Right hindlimb (tissue), 1 donor: ENCODE data around the gene NEDD9.

Experiments
- DNase-seq: peaks from one replicate; pipeline ENCODE4 v3.0.0-alpha.2; 2018

Gene NEDD9

DNA sequence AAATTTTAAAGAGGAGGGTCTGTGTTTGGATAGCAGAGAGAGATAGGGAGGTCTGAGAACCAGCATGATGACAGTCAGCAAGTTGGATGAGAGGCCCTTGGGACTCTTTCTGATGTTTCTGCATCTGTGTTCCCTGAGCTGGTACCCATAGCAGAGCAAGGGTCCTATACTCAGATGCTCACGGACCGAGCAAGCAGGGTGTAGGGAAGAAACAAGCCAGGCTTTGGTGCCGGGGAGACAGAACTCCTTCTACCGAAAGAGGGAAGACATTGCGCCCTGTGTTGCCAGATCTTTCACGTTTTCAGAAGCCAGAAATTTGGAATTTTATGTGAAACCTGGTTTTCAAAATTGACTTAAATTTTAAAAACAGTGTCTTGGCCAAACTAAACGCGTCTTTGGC, 34.6 kb downstream of the NEDD9 start:
- no peak for DNase-seq

DNA sequence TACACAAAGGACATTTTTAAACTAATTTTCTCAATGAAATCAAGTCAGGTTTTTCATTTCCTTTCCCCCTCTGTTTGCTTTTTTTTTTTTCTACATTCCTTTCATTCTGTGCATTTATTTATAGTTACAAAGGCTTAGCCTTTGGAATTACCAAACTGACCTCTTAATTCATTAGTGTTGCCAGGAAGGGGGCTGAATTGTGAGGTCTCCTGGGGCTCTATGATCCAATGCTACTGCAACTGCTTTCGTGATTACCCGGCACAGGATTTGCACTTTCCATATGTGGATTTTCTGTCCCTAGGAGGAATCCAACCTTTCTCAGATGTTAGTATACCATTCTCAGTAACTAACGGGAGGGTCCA, 35.3 kb downstream of the NEDD9 start:
- DNase-seq: no peak

DNA sequence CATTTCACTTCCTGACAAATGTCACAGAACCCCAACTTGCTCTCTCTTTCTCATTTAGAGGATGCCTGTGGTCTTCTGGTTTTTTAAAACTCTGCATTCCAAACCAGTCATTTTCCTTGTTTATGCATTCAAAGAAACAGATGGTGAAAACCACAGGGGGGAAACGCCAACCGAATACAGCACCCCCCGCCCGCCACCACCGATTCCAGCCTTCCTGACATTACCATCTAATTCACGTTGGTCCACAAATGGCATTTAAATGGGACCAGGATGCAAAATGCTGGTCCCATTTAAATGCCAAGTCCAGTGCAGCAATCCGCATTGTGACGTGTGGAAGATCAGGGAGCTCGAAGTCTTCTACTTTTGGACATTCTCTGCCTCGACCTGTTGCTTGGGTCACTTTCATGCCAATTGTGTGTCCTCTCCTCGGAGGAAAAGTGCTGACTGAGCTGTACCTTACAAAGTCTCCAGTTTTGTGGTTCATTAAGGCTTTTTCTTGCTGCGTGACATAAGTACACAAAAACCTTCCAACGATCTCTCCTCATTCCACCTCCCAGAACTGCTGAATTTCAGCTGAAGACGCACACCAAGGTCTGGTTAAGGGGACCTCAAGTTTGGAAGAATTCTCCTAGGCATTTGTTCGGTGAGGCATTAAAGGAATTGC, 35.8 kb downstream of the NEDD9 start:
- no peak for DNase-seq

DNA sequence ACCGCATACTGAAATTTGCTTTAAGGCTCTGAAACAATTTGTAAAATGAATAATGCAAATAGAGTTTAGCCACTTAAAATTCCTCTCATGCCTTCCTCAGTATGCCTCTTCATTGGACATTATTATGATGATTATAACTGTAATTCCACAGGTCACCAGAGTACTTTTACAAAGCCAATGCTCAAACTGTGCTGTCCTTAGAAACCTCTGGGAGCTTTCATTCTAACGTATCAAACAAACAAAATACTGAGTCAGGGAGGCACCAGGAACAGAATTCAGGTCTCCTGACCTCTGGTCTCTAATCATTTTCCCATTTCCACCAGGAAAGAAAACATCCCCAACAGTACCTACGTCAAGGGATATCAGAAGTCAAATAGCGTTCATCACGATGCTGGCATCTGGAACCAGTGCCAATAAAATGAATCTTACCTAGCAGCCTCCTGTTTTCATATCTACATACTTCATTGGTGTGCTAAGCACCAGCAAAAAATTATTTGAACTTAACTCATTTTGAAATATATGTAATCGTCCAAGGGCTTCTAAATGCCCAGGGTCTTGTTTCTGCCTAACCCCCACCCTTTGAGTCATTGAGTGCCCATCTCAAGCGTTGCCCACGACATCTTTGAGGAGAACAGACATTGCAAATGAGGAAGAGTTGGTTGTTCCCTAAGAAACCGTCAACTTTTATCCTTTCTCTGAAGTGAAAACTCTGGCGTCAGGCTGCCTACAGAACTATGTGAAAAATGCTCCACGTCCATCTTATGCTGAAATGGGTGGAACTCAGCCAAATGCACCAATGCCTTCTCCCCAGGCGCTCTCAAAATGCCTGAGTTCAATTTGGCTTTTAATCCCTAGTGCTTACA, 37.9 kb downstream of the NEDD9 start:
- no peak for DNase-seq

DNA sequence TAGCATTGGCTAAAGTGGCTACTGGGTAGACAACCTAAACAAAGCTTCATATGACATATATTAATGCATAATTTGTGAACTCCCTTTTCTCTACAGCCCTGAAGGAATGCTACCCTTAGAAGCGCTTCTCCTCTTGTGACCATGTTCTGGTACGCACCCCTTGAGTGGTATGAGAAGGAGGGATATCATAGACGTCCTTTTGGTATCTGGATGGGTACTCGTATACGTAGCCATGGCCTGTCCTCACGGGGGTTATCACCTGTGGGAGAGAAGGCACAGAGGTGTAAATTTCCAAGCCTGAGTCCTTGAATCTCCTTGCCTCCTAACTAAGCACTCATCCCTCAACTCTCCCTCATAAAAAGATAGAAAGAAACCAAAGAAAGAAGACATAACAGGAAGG, 39.0 kb downstream of the NEDD9 start:
- DNase-seq: no peak

DNA sequence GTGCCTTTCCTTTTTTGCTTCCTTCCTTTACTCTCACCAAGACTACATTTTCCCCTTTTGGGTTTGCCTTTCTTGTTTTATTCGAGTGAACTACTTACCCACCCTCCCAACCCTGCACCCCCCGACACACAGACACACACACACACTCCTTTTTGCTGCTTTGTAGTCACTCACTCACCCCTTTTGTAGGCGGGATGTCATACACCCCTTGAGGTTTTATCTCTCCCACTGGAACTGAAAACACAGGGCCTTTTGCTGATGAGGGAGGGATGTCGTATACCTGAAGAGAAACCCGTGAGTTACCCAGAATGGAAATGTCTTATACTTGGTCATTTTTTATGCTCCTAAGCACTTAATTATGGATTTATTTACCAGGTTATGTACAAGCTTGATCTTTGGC, 40.3 kb downstream of the NEDD9 start:
- DNase-seq: no peak

DNA sequence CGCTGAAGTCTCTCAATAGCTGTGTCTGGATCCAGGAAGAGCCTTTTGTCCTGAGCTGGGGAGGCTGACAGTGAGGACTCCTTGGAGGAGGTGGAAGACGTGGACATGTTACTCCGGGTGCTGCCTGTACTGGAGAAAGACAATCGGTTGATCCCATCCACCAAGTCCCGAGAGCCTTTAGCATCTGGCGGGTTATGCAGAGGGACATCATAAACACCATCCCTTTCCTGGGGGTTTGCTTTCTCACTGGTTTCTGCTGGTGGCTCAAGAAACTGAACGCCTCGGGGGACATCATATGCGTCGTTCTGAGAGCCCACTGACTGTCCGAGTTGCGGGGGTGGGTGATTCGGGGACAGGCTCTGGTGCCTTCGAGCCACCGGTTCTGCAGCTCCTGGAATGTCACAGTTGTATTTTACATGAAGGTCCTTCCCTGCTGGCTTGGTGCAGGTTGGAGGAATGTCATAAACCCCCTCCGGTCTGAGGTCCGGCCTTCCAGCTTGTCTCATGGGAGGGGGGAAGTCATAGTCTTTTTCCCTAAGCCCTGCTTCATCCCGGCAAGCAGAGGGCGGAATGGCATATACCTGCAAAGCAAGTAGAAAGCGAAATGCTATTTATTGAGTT, 41.7 kb downstream of the NEDD9 start:
- no peak for DNase-seq

DNA sequence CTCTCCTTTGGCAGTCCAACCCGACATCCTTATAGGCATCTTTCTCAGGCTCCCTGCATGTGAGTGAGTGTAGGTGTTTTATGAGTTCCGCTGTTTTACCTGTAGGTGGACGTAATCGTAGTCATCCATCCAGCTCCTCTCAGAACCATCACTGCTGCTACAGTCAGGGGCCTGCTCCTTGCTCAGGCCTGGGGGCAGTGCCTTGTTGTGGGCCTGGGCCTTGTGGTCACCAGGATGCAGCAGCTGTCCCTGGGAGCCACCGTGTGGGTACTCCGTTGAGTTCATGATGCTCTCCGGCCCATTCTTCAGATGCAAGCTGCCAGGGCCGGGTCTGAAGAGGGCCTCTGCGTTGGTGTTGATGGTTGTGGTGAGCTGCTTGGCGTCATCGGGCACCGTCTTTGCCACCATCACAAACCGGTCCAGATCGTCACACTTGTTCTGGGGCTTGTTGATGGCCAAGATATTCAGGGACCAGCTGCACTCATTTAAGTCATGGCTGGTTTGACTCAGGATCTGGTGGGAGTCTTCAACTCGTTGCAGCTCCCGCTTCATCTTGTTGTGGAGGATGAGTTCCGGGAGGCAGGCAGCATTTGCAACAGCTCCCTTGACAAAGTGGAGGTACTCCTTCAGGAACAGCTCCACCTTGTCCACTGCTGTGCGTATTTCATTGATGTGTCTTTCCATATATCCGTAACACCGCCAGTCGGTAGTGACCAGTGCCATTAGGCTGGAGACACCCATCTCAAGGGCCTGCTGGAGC, 42.4 kb downstream of the NEDD9 start:
- no peak for DNase-seq

DNA sequence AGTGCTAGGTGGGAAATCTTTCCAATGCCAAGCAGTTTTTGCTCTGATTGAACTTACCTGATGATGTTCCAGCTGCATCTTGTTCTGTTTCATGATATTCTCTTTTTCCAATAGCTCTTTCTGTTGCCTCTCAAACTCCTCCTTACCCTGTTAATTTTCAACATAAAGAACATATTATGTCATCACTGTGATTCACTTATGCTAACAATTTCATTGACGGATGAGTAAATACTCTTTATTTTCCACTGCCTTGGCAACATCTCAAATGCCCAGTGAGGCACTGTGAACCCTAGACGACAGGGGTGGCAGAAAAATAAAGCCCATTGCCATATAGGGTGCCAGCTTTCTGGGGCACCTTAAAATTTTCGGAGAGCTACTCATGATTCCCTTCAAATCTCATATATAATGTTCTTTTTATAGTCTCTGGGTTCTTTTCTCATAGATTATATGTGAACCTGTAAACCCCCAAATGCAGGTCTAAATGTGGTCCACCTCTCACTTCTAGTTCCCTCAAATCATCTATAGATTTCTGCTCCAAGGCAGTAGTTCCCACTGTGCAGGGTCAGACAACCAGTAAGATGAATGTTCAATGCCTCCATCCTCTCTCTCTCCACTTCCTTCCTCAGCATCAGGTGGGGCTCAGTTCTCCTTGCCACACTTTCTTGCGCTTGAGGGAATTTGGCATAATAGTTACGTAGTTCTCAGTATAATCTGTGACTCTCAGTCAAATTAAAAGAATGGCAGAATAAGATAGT, 44.1 kb downstream of the NEDD9 start:
- no peak for DNase-seq

DNA sequence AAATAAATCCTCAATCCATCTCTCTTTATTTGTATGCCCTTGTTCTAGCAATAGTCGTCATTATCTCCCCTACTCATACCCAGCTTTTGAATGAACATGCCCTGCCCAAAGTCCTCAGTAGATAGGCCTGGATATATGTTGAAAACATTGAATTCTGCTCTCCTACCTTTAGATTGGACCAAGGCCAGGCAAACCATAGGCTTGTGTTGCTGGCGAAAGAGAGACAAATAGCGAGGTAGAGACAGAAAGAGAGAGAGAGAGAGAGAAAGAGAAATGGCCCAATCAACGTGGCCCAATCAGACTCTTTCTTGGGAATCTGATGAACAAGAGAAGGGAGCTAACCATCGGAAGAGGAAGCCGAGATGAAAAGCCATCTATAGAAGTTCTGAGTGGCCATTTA, 45.2 kb downstream of the NEDD9 start:
- DNase-seq: no peak

DNA sequence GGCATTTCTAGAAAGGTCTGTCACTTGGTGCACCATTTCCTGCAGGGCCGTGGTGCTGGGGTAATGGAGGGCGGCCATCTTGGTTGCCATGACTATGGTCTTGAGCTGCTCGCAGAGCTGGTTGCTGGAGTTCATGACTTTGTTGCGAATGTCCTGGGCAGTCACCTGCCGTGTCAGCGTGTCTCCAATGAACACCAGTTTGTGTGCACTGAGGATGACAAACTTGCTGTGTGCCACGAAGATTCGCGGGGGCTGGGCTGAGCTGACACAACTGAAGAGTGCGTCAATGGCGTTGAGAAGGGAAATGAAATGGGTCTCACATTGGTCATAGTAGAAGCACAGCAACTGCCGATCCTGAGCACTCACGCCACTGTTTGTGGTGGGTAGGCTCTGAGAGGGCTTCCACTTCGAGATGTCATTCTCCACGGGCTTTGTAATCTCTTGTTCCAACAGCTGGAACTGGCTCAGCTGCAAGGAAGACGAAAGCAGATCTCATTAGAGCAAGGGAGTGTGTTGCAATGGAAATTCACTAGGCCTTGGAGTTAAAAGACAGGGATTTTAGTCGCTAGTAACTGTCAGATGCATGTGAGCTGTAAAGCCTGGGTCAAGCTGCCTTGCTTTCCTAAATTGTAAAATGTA, 47.1 kb downstream of the NEDD9 start:
- no peak for DNase-seq

DNA sequence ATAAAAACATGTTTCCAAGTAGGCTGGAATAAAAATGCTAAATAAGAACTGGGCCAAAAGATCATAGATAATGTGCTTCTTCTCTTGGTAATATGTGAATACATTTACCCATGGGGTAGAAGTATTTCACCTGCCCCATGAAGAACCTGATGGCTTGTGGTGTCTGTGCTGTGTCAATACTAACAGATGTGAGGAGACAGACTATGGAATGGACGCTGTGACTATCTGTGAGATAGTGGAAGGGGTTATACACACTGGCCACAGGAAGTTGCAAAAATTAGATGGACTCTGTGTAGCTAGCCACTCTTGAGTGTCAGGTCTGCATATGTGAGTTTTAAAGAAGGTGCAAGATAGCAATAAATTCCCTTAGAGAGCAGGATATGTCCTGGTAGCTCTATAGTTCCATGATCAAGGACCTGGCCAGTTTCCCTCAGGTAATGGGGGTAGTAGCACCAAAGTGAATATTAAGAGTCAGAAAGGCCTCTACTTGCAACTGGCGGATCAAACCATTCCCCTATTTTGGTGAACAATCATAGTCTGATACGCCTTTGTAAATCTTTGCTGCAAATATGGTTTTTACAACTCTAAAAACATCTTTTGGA, 48.6 kb downstream of the NEDD9 start:
- no peak for DNase-seq

DNA sequence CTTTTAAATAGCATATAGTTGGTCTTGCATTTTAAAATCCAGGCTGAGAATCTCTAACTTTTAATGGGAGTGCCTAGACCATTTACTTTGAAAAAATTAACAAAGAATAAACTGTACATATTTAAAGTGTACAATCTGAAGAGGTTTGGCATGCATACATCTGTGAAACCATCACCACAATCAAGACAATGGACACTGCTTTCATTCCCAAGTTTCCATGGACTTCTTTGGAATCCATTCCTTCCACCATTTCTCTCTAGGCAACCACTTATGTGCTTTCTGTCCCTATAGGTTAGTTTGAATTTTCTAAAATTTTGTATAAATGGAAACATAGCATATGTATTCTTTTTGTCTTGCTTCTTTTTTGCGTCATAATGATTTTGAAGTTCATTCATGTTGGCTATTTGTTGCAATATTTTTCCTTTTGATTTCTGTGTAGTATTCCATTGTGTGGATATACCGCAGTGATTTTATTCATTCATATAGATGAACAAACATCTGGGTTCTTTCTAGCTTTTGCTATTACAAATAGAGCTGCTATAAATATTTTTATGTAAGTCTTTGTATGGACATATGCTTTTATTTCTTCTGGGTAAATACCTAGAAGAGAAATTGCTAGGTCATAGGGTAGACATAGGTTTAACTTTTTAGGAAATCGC, 50.9 kb downstream of the NEDD9 start:
- no peak for DNase-seq

DNA sequence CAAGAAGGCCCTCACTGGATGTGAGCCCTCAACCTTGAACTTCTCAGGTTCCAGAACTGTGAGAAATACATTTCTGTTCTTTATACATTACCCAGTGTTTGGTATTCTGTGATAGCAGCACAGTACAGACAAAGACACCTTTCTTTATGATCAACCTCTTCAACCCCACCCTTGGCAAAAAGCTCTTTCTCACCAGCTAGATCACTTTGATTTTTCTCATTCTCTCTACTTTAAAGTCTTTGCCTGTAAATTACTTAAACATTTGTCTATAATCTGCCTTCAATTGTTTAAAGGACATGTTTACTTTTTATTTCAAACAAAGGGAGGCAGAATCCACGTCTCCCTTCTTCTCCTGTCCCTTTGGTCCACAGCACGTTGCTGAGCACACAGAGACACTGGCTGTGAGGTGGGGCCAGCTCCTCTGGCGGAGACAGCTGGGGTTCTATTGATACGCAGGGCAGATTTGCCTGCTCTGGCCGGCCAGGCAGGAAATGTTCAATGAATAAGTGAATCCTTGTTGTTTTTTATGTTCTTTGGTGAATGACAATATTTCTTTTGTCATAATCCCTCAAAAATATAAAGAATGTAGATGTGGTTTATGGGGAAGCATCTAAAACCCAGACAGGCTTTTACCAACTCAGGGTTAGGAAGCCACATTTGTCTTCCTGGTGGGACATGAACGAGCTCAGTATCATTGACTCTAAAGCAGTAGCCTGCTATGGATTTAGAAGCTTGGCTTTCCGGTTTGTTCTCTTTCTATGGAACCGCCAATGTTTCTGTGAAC, 52.9 kb downstream of the NEDD9 start:
- no peak for DNase-seq

DNA sequence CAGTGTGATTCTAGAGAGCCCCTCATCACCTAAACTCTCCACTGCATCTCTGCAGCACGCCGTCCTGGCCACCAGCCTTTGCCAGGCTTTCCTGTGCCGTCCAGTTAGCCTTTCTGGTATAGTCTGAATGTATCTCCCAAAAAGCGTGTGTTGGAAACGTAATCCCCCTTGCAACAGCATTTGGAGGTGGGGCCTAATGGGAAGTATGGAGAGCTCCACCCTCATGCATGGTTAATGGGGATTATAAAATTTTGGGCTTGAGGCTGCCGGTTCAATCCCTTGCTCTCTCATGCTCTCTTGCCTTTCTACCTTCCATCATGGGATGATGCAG, 53.4 kb downstream of the NEDD9 start:
- DNase-seq: no peak

DNA sequence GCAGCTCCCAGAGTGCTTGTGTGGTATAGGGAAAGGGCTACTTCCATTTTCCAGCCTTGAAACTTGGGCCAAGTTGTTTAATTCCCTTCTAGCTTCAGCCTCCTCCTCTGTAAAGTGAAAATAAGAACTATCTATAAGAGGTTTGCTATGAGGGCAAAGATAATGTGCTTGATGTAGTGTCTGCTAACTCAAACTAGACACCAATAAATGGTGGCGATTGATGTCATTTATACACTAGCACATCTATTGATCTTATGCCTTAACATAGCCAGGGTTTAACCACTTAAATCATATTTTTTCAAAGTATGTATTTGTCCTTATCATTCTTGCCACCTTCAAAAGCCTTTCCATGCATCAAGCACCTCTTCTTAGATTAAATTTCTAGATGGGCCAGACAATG, 55.2 kb downstream of the NEDD9 start:
- DNase-seq: no peak

DNA sequence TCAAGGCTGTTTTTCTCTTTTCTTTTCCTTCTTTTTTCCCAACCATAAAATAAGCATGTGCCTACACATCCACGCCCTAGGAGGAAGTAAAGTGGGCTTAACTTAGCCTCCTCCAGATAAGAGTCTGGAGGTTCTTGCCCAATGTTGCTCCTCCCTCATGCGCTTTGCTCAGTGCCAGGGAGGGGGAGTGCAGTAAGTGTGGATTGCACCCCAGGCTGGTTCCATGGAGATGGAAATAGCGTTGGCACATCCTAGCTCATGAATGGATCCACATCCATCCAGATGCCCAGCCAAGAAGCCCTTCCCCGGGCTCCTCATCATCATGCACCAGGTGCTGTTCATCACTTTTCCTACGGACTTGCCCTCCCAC, 58.2 kb downstream of the NEDD9 start:
- DNase-seq: no peak

DNA sequence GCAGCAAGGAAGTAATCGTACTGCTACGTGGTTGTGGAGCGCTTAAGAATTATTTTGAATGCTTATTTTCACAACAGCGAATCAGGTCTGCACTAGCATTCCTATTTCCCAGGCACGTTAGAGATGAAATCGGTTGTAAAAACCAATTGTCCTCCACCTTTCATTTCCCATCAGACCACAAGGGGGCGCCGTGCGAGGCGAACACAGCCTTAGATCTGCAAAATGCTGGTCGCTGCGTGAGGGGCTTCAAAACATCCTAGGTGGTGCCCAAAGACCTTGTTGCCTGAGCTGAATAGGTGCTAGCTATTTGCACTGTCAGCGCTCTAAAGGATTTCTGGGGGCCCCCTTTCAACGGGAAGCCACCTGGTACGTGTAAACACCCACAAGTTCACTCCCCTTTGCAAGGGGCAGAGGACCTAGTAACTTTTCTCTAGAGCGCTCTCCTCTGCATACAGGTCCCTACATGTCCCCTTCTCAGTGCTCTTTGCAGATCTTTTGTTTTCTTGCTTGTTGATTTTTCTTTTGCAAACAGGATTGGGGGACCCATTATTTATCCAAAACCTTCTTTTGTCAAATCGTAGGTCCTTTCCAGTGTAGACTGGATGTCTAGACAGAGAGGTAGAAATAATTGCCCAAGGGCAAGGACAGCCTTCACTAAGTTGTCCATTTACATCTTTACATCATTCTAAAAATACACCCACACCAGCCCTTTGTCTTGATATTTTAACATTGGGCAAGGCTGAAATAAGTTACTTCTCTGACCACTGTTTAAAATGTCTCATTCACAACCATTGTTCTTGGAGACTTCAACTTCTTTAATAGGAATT, 59.8 kb downstream of the NEDD9 start:
- peak; percentile 68 for DNase-seq

DNA sequence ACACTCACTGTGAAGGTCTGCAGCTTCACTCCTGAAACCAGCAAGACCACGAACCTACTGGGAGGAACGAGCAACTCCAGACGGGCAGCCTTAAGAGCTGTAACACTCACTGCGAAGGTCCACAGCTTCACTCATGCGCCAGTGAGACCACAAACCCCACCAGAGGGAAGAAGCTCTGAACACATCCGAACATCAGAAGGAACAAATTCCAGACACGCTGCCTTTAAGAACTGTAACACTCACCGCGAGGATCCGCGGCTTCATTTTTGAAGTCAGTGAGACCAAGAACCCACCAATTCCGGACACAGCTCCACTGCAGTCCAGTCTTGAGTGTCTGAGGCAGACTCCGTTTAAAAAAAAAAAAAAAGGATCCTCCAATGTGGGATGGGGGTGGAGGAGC, 60.5 kb downstream of the NEDD9 start:
- DNase-seq: no peak
